Caco-2 (cell line): ENCODE measurements around the gene ERICH6B. TPM values are rescaled to one million over a fixed set of nuclear protein-coding genes. Genes with fewer than 3 reads are reported as not detected.
"Not testable (repeated sequence)": the region's sequence is repeated elsewhere in the genome, so short reads cannot be mapped to it uniquely, and the experiment has no call there.

Source experiments
- BruUV-seq: library from RNA; stranded (reverse); fragments of 400-500 nt; replicated peaks from 2 replicates; lab custom pipeline; 2021; lab: Mats Ljungman, UMichigan
- CTCF ChIA-PET: fragments of 300-600 bp; sonication (Branson Sonifier 250); formaldehyde crosslinking; loops from one replicate; lab custom pipeline; 2022; ENCODE audit warnings: antibody characterized with exemption; lab: Charles Lee
- POLR2A ChIA-PET: fragments of 300-600 bp; sonication (Branson Sonifier 250); formaldehyde crosslinking; loops from one replicate; lab custom pipeline; 2022; ENCODE audit warnings: antibody characterized with exemption; lab: Charles Lee
- DNase-seq, 2 experiments: peaks; one replicate each; pipeline versions ENCODE4 v3.0.0 to v3.0.0-alpha.2; 2020 to 2022
- H3K27me3 ChIP-seq: replicated peaks from 2 replicates; pipeline ENCODE4 v1.6.0; 2011; ENCODE audit warnings: low read length; ENCODE audit not compliant: control insufficient read depth, insufficient read depth
- H3K36me3 ChIP-seq: 2 replicates; pipeline ENCODE4 v1.5.1; 2011; ENCODE audit warnings: low read length; ENCODE audit not compliant: control insufficient read depth, insufficient read depth
- H3K4me1 ChIP-seq: fragments of 250-450 bp; sonication (Bioruptor Pico); 2 replicates; pipeline ENCODE4 v1.5.1; 2020; ENCODE audit warnings: mild to moderate bottlenecking
- H3K4me3 ChIP-seq: 2 replicates; pipeline ENCODE4 v1.5.1; 2011; ENCODE audit warnings: low read depth, mild to moderate bottlenecking, control low read depth, low read length
- H3K9me3 ChIP-seq: fragments of 250-450 bp; sonication (Bioruptor Pico); 2 replicates; pipeline ENCODE4 v1.5.1; 2020; ENCODE audit warnings: mild to moderate bottlenecking, moderate library complexity
- H3K27ac Mint-ChIP-seq: one replicate; pipeline ENCODE4 v1.8.0; 2022; ENCODE audit warnings: mixed read lengths; ENCODE audit not compliant: unreplicated experiment
- H3K27me3 Mint-ChIP-seq: one replicate; pipeline ENCODE4 v1.8.0; 2022; ENCODE audit warnings: mixed read lengths; ENCODE audit not compliant: insufficient read depth, unreplicated experiment
- H3K36me3 Mint-ChIP-seq: one replicate; pipeline ENCODE4 v1.8.0; 2022; ENCODE audit warnings: mild to moderate bottlenecking, mixed read lengths; ENCODE audit not compliant: insufficient read depth, unreplicated experiment
- H3K4me1 Mint-ChIP-seq: one replicate; pipeline ENCODE4 v1.8.0; 2022; ENCODE audit warnings: low read depth, mixed read lengths; ENCODE audit not compliant: unreplicated experiment
- H3K4me3 Mint-ChIP-seq: one replicate; pipeline ENCODE4 v1.8.0; 2022; ENCODE audit warnings: mild to moderate bottlenecking, moderate library complexity, mixed read lengths; ENCODE audit not compliant: unreplicated experiment
- H3K9me3 Mint-ChIP-seq: one replicate; pipeline ENCODE4 v1.8.0; 2022; ENCODE audit warnings: mixed read lengths; ENCODE audit not compliant: unreplicated experiment
- intact Hi-C: fragments of 100-400 bp; cut with micrococcal nuclease; formaldehyde crosslinking; loops from one replicate; pipeline ENCODE4 v1.10.0; 2022; ENCODE audit not compliant: unreplicated experiment
- total RNA-seq: library from RNA; stranded (reverse); gene quantifications from 2 replicates; pipeline ENCODE4 v1.2.3, GENCODE V29; 2022
- TF ChIP-seq, protein P1 (sequence below), 2 experiments: fragments of 200-600 bp in 1 of 2; IDR thresholded peaks; 1 replicate in 1 of 2; 2 replicates in 1 of 2; pipeline versions ENCODE4 v1.5.1 to v1.8.0; 2011 to 2022; ENCODE audit warnings: antibody characterized with exemption in 1 of 2, control low read depth in 1 of 2, inconsistent platforms in 1 of 2, low read depth in 1 of 2, low read length in 1 of 2, mild to moderate bottlenecking in 1 of 2, moderate library complexity in 1 of 2; ENCODE audit not compliant: insufficient read depth in 1 of 2, severe bottlenecking in 1 of 2, unreplicated experiment in 1 of 2

Gene ERICH6B
- total RNA-seq, 1 experiment from 2014 or later: not detected

DNA sequence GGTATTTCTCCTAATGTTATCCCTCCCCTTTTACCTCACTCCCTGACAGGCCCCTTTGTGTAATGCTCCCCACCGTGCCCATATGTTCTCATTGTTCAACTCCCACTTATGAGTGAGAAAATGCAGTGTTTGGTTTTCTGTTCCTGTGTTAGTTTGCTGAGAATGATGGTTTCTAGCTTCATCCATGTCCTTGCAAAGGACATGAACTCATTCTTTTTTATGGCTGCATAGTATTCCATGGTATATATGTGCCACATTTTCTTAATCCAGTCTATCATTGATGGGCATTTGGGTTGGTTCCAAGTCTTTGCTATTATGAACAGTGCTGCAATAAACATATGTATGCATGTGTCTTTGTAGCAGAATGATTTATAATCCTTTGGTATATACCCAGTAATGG is 19.8 kb upstream of the ERICH6B start:
- H3K36me3 Mint-ChIP-seq, intact Hi-C loops, H3K27me3 ChIP-seq, H3K27me3 Mint-ChIP-seq, H3K4me3 ChIP-seq, H3K36me3 ChIP-seq, H3K27ac Mint-ChIP-seq, H3K4me1 ChIP-seq, BruUV-seq, POLR2A ChIA-PET, H3K9me3 Mint-ChIP-seq, H3K4me1 Mint-ChIP-seq, DNase-seq, CTCF ChIA-PET, H3K9me3 ChIP-seq, H3K4me3 Mint-ChIP-seq: not testable (repeated sequence)

- H3K27me3 Mint-ChIP-seq: no peaks in the 10 kb centered on the region
- no TSS peak for BruUV-seq
- Histone ChIP-seq H3K9me3 (no peaks in the 10 kb centered on the region; the same call in 1 of the 2 replicates), H3K27me3 (no peaks in the 10 kb centered on the region), H3K36me3 (no peaks in the 10 kb centered on the region), H3K4me1 (no peaks in the 10 kb centered on the region), H3K4me3 (no peak overlapping the region)
- no peaks in the 10 kb centered on the region for H3K36me3 Mint-ChIP-seq
- H3K4me1 Mint-ChIP-seq: no peaks in the 10 kb centered on the region
- ChIA-PET CTCF (interaction anchor here (0.8 kb wide), 1 partner anchor 167 kb away, joined by 3 read pairs; no protein-coding TSS in a partner anchor), POLR2A (no interaction called here)
- H3K4me3 Mint-ChIP-seq: no peak overlapping the region
- intact Hi-C loops: no loop called here
- H3K9me3 Mint-ChIP-seq: no peaks in the 10 kb centered on the region
- H3K27ac Mint-ChIP-seq: no peak overlapping the region
- no peak for DNase-seq
- TF ChIP-seq, protein P1, sequence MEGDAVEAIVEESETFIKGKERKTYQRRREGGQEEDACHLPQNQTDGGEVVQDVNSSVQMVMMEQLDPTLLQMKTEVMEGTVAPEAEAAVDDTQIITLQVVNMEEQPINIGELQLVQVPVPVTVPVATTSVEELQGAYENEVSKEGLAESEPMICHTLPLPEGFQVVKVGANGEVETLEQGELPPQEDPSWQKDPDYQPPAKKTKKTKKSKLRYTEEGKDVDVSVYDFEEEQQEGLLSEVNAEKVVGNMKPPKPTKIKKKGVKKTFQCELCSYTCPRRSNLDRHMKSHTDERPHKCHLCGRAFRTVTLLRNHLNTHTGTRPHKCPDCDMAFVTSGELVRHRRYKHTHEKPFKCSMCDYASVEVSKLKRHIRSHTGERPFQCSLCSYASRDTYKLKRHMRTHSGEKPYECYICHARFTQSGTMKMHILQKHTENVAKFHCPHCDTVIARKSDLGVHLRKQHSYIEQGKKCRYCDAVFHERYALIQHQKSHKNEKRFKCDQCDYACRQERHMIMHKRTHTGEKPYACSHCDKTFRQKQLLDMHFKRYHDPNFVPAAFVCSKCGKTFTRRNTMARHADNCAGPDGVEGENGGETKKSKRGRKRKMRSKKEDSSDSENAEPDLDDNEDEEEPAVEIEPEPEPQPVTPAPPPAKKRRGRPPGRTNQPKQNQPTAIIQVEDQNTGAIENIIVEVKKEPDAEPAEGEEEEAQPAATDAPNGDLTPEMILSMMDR (IDR thresholded peaks at IDR 0.05; ENCODE audit: insufficient read depth in 1 of 2, low read depth in 1 of 2, low read length in 1 of 2, severe bottlenecking in 1 of 2, unreplicated experiment in 1 of 2): no peak
Measured at GRCh38 chr13:45630791-45631190, 15.3 kb upstream of the ERICH6B start.

GRCh38 chr13:45629940-45630339 is 14.4 kb upstream of the ERICH6B start:
- Histone ChIP-seq H3K27me3 (no peaks in the 10 kb centered on the region), H3K36me3 (no peaks in the 10 kb centered on the region), H3K4me3 (no peak overlapping the region), H3K9me3 (no peaks in the 10 kb centered on the region; the same call in 1 of the 2 replicates), H3K4me1 (no peaks in the 10 kb centered on the region)
- no peak overlapping the region for H3K27ac Mint-ChIP-seq
- H3K36me3 Mint-ChIP-seq: no peaks in the 10 kb centered on the region
- TF ChIP-seq, protein P1 (IDR thresholded peaks at IDR 0.05; ENCODE audit: insufficient read depth in 1 of 2, low read depth in 1 of 2, low read length in 1 of 2, severe bottlenecking in 1 of 2, unreplicated experiment in 1 of 2): no peak
- no peaks in the 10 kb centered on the region for H3K4me1 Mint-ChIP-seq
- H3K9me3 Mint-ChIP-seq: no peaks in the 10 kb centered on the region
- CTCF ChIA-PET: no interaction called here
- intact Hi-C loops: loop anchor here (10.0 kb wide), 1 partner anchor 55 kb away; no protein-coding TSS in a partner anchor
- no peak overlapping the region for H3K4me3 Mint-ChIP-seq
- BruUV-seq: no TSS peak
- no peak for DNase-seq
- POLR2A ChIA-PET: no interaction called here
- peaks cover 3% of the 10 kb centered on the region for H3K27me3 Mint-ChIP-seq
